Esophagus squamous epithelium (tissue), 5 donors: ENCODE data around the gene SUPT20HL2. TPM values are rescaled to one million over a fixed set of nuclear protein-coding genes. Genes with fewer than 3 reads are reported as not detected.
"Not testable (repeated sequence)": the region's sequence is repeated elsewhere in the genome, so short reads cannot be mapped to it uniquely, and the experiment has no call there.

Source experiments
- DNase-seq: peaks from one replicate; lab custom pipeline; 2025; lab: John Stamatoyannopoulos, UW
- H3K27ac ChIP-seq, 4 donors: fragments of 200-600 bp; sonication (generic); one replicate each; pipeline ENCODE4 v1.5.1; 2016 to 2019; ENCODE audit warnings: mild to moderate bottlenecking in 1 of 4
- H3K27me3 ChIP-seq, 4 donors: fragments of 200-600 bp; sonication (generic); 1 replicate in 3 of 4; 2 replicates in 1 of 4; pipeline versions ENCODE4 v1.5.1 to v1.6.0; 2017 to 2021; ENCODE audit warnings: antibody characterized with exemption in 1 of 4
- H3K36me3 ChIP-seq, 3 donors: fragments of 200-600 bp; sonication (generic); one replicate each; pipeline ENCODE4 v1.5.1; 2016 to 2019
- H3K4me1 ChIP-seq, 3 donors: fragments of 200-600 bp; sonication (generic); one replicate each; pipeline ENCODE4 v1.5.1; 2017 to 2019
- H3K4me3 ChIP-seq, 4 donors: fragments of 200-600 bp; sonication (generic); 1 replicate in 3 of 4; 2 replicates in 1 of 4; pipeline ENCODE4 v1.5.1; 2016 to 2019; ENCODE audit warnings: mild to moderate bottlenecking in 2 of 4, moderate library complexity in 1 of 4
- H3K9me3 ChIP-seq, 3 donors: fragments of 200-600 bp; sonication (generic); one replicate each; pipeline ENCODE4 v1.5.1; 2016 to 2019
- POLR2A ChIP-seq, 4 donors: fragments of 450-650 bp; IDR thresholded peaks; one replicate each; pipeline ENCODE4 v1.6.1; 2017; ENCODE audit warnings: antibody characterized with exemption in 4 of 4, mild to moderate bottlenecking in 4 of 4, moderate library complexity in 3 of 4
- WGBS, 2 donors: methylation state at CpG; one replicate each; pipeline ENCODE4 v1.1.5; 2018; 5-methylcytosine and 5-hydroxymethylcytosine counted together
- intact Hi-C: fragments of 100-400 bp; cut with DNase I; formaldehyde crosslinking; loops from one replicate; pipeline ENCODE4 v1.15.0; 2022
- total RNA-seq, 4 donors: library from RNA; depleted of rRNA; stranded (reverse); fragments of >200 nt; gene quantifications; one replicate each; pipeline ENCODE4 v1.1.0, GENCODE V29; 2016
- TF ChIP-seq, protein P1 (sequence below), 6 experiments: fragments of 450-650 bp in 4 of 6; fragments of 200-600 bp in 2 of 6; sonication (generic) in 2 of 6; IDR thresholded peaks; one replicate each; pipeline ENCODE4 v1.5.1; 2016 to 2019; ENCODE audit warnings: antibody characterized with exemption in 6 of 6, mild to moderate bottlenecking in 4 of 6, moderate library complexity in 4 of 6
- donor health status: DM: yes; HTN: yes; CAD: no.

Gene SUPT20HL2
- total RNA-seq = not detected

DNA sequence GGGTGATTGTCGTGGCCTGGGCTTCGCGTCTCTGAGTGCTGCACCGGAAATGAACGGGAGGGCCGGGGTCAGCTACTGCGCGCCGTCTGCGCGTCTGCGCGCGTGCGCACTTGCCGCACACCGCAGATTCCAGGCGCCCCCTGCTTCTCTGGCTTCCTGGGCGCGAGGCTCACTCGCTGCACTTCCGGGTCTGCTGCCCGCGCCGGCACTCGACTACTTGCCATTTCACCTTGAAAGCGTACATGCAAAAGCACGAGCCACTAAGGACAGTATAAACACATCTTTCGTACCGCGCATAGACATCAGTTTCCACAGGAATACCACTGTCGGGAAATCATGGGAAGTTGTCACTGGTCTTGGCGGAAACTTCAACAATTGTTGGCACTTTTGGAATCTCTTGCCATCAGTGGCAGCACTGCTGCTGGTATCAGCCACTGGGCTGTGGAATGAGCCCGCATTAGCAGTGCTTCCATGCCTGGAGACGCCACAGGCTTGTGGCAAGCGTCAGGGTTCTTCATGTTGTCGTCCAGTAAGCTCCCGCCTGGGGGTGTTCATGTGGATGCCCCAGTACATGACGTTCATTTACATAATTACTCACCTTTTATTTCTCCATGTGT is at the start of gene SUPT20HL2:
Gene SUPT20HL2 (minus strand): TSS at position 51 of the 617 bp plus-strand sequence. CDS start 754 bp downstream, outside the sequence.
- 92 to 97% methylated on average over 9 to 14 of the region's 39 CpGs for WGBS, 2 donors
- Histone ChIP-seq H3K9me3 (no peaks in the 10 kb centered on the region), H3K4me1 (no peaks in the 10 kb centered on the region), H3K4me3 (no peak within 1 kb of the TSS), H3K27me3 (no peaks in the 10 kb centered on the region), H3K27ac (no peak within 1 kb of the TSS), H3K36me3 (no peaks in the 10 kb centered on the region)
- intact Hi-C loops = no loop called here
- no peak for DNase-seq
- no peak for TF ChIP-seq POLR2A (IDR thresholded peaks at IDR 0.05)

DNA sequence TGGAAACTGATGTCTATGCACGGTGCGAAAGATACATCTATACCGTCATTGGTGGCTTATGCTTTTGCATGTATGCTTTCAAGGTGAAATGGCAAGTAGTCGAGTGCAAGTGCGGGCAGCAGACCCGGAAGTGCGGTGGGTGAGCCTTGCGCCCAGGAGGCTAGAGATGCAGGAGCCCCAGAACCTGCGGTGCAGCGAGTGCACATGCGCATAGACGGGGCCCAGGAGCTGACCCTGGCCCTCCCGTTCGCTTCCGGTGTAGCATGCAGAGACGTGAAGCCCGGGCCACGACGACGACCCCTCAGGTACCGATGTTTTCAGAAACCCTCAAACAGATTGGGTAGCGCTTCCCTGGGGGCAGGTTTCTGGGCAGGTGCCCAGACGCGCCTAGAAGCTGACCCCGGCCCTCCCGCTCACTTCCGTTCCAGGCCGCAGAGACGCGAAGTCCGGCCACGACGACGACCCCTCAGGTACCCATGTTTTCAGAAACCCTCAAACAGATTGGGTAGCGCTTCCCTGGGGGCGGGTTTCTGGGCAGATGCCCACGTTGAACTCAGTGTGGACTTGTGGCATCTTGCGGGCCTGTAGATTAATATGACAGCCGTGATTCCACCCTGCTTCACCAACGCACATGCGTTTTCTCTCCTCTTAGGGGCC is 48.3 kb upstream of the SUPT20HL2 start:
- H3K9me3 ChIP-seq, H3K27ac ChIP-seq, H3K4me1 ChIP-seq, H3K27me3 ChIP-seq, H3K36me3 ChIP-seq, intact Hi-C loops, DNase-seq, H3K4me3 ChIP-seq: not testable (repeated sequence)
- 89 to 100% methylated on average over 1 to 11 of the region's 41 CpGs for WGBS, 2 donors

DNA sequence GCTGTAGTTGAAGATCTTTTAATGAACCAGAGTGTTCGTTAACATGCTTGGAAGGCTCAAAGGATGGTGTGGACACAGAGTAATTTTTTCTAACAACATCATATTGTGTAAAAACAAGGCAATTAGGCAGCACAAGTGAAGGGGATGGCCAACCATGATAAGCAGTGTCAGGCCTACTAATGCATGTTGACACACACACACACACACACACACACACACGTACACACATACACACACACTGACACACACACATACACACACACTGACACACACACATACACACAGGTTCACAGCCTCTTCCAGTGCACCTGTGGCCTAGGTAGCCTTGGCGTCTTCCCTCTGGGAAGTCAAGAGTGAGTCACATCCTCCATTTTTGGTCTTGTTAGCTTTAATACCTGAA is 46.4 kb upstream of the SUPT20HL2 start, which contains the start of gene SUPT20HL1:
Gene SUPT20HL1 (plus strand): TSS at position 368 of the 400 bp plus-strand sequence. CDS start 2,122 bp downstream, outside the sequence.
- H3K9me3 ChIP-seq = no peaks in the 10 kb centered on the region
- no peak for DNase-seq
- no peak within 1 kb of the TSS for H3K27ac ChIP-seq
- no peaks in the 10 kb centered on the region for H3K4me1 ChIP-seq
- WGBS, 2 donors = 67 to 88% methylated on average over 3 of the region's 3 CpGs
- no peak within 1 kb of the TSS for H3K4me3 ChIP-seq
- H3K36me3 ChIP-seq = no peaks in the 10 kb centered on the region
- TF ChIP-seq, protein P1, sequence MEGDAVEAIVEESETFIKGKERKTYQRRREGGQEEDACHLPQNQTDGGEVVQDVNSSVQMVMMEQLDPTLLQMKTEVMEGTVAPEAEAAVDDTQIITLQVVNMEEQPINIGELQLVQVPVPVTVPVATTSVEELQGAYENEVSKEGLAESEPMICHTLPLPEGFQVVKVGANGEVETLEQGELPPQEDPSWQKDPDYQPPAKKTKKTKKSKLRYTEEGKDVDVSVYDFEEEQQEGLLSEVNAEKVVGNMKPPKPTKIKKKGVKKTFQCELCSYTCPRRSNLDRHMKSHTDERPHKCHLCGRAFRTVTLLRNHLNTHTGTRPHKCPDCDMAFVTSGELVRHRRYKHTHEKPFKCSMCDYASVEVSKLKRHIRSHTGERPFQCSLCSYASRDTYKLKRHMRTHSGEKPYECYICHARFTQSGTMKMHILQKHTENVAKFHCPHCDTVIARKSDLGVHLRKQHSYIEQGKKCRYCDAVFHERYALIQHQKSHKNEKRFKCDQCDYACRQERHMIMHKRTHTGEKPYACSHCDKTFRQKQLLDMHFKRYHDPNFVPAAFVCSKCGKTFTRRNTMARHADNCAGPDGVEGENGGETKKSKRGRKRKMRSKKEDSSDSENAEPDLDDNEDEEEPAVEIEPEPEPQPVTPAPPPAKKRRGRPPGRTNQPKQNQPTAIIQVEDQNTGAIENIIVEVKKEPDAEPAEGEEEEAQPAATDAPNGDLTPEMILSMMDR (IDR thresholded peaks at IDR 0.05) = no peak
- TF ChIP-seq POLR2A (IDR thresholded peaks at IDR 0.05) = no peak
- intact Hi-C loops = no loop called here
- no peaks in the 10 kb centered on the region for H3K27me3 ChIP-seq

DNA sequence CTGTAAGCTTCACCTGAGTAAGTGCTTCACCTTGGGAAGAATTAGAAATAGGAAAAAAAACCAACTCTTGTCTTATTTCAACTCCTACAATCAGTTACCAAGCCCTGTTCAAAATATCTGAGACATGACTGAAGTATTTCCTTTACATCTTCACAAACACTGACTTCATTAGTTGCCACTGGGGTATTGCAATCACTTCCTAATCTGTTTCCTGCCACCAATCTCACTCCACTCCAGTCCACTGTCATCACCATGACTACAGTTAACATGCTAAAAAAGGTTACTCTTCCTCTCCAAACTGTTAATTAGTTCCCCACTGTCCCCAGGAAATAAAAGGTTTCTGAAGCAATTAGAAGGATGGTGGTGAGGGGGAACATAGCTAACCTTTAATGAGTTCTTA is 43.2 kb upstream of the SUPT20HL2 start:
- H3K27ac ChIP-seq = no peak overlapping the region
- H3K9me3 ChIP-seq = no peaks in the 10 kb centered on the region
- H3K4me1 ChIP-seq = no peaks in the 10 kb centered on the region
- intact Hi-C loops = no loop called here
- DNase-seq = no peak
- H3K27me3 ChIP-seq = no peaks in the 10 kb centered on the region
- no peak overlapping the region for H3K4me3 ChIP-seq
- H3K36me3 ChIP-seq = no peaks in the 10 kb centered on the region
- no peak for TF ChIP-seq POLR2A (IDR thresholded peaks at IDR 0.05)
- TF ChIP-seq, protein P1 (IDR thresholded peaks at IDR 0.05) = no peak

DNA sequence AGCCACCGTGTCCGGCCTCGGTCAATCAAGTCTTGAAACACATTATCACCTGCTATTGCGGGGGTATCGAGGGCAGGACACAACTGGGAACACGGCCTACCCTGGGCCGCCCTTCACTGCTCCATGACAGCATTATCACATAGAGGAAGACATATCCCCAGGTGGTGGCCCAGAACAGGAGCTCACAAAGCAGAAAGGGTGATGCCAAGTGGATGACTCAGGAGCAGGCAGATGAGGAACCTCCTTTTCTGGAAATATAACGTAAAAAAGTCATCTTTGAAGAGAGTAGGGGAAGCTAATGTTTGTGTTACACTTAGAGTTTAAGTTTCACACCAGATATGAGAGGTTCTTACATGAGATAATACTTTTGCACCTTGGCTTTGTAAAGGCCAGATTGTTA is 41.2 kb upstream of the SUPT20HL2 start:
- intact Hi-C loops = no loop called here
- H3K27me3 ChIP-seq = no peaks in the 10 kb centered on the region
- no peaks in the 10 kb centered on the region for H3K9me3 ChIP-seq
- no peak overlapping the region for H3K27ac ChIP-seq
- H3K4me1 ChIP-seq = no peaks in the 10 kb centered on the region
- no peak for DNase-seq
- no peaks in the 10 kb centered on the region for H3K36me3 ChIP-seq
- TF ChIP-seq, protein P1 (IDR thresholded peaks at IDR 0.05) = no peak
- TF ChIP-seq POLR2A (IDR thresholded peaks at IDR 0.05) = no peak
- H3K4me3 ChIP-seq = no peak overlapping the region
- WGBS, 2 donors = 70 to 80% methylated on average over 4 of the region's 8 CpGs

DNA sequence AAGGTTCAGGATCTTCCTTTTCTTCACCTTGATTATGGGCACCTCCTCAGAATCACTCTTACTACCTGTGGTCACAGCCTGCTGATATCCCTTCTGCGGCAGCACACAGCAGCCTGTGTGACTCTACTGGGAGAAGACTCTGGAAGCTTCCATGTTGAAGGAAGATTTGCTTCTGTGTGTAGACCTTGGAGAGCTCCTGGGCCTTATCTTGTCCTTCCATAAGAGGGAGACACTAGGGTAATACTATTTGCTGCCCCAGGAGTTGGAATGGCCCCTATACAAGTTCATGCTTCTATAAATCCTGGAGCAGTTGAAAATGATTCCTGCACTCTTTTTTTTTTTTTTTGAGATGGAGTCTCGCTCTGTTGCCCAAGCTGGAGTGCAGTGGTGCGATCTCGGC is 36.3 kb upstream of the SUPT20HL2 start:
- intact Hi-C loops = no loop called here
- H3K27ac ChIP-seq = no peak overlapping the region
- WGBS, 2 donors = 90 to 96% methylated on average over 4 of the region's 4 CpGs
- no peak for DNase-seq
- no peaks in the 10 kb centered on the region for H3K9me3 ChIP-seq
- H3K27me3 ChIP-seq = no peaks in the 10 kb centered on the region
- H3K4me3 ChIP-seq = no peak overlapping the region
- no peaks in the 10 kb centered on the region for H3K36me3 ChIP-seq
- TF ChIP-seq POLR2A (IDR thresholded peaks at IDR 0.05) = no peak
- TF ChIP-seq, protein P1 (IDR thresholded peaks at IDR 0.05) = no peak
- H3K4me1 ChIP-seq = no peaks in the 10 kb centered on the region
